Skeletal muscle satellite cell (primary cell): Measurements from ENCODE around the gene C10orf90.

Experiments
- H3K27me3 ChIP-seq: 2 replicates; pipeline ENCODE4 v1.7.0; 2013; ENCODE audit warnings: low read length; ENCODE audit not compliant: control insufficient read depth, insufficient read depth
- H3K36me3 ChIP-seq: 2 replicates; pipeline ENCODE4 v1.7.0; 2013; ENCODE audit warnings: mild to moderate bottlenecking, control low read depth, low read length; ENCODE audit not compliant: insufficient read depth
- H3K4me1 ChIP-seq: 2 replicates; pipeline ENCODE4 v1.7.0; 2013; ENCODE audit warnings: low read length; ENCODE audit not compliant: control insufficient read depth, insufficient read depth
- H3K4me2 ChIP-seq: 2 replicates; pipeline ENCODE4 v1.7.0; 2013; ENCODE audit warnings: mild to moderate bottlenecking, low read length
- H3K4me3 ChIP-seq: 2 replicates; pipeline ENCODE4 v1.7.0; 2013; ENCODE audit warnings: low read length
- H3K9ac ChIP-seq: 2 replicates; pipeline ENCODE4 v1.7.0; 2013; ENCODE audit warnings: mild to moderate bottlenecking, low read depth, low read length, moderate library complexity
- H3K9me3 ChIP-seq: replicated peaks from 2 replicates; pipeline ENCODE4 v1.7.0; 2013; ENCODE audit warnings: mild to moderate bottlenecking, control low read depth, low read length

Gene C10orf90

DNA sequence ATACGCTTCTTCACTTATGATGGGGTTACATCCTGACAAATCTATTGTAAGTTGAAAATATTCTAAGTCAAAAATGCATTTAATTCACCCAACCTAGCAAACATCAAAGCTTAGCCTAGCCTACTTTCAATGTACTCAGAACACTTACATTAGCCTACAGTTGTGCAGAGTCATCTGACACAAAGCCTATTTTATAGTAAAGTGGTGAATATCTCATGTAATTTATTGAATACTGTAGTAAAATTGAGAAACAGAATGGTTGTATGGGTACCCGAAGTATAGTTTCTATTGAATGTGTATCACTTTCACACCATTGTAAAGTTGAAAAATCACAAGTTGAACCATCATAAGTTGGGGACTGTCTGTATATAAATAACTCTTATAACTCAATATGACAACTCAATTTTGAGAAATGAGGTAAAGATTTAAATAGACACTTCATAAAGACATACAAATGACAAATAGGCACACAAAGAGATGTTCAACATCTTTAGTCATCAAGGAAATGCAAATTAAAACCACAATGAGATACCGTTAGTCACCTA lies 73.9 kb downstream of the C10orf90 start:
- Histone ChIP-seq H3K36me3 (no peaks in the 10 kb centered on the region), H3K9me3 (no peaks in the 10 kb centered on the region), H3K9ac (no peak overlapping the region), H3K4me3 (no peak overlapping the region), H3K27me3 (peaks cover 15% of the 10 kb centered on the region), H3K4me1 (no peaks in the 10 kb centered on the region), H3K4me2 (no peak overlapping the region)

DNA sequence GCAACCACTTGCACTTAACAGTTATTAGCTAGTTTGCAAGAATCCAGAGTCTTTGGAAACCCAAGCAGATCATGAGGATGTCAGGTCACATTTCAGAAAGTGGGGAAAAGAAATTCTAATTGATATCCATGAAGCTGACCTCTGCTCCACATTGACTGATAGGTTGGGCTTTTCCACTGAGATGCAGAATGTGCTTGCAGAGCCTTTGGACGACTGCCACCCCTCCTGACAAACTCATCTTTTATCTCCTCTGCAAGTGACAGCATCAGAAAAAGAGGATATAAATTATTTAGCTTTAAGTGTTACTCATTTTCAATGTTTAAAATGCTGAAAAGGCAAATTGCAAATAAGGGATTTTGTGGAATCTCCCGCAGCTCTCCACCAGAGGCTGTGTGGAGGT lies 75.3 kb downstream of the C10orf90 start:
- no peaks in the 10 kb centered on the region for H3K36me3 ChIP-seq
- no peak overlapping the region for H3K4me2 ChIP-seq
- H3K4me3 ChIP-seq: no peak overlapping the region
- H3K9me3 ChIP-seq: no peaks in the 10 kb centered on the region
- no peak overlapping the region for H3K9ac ChIP-seq
- peaks cover 20% of the 10 kb centered on the region for H3K27me3 ChIP-seq
- no peaks in the 10 kb centered on the region for H3K4me1 ChIP-seq

DNA sequence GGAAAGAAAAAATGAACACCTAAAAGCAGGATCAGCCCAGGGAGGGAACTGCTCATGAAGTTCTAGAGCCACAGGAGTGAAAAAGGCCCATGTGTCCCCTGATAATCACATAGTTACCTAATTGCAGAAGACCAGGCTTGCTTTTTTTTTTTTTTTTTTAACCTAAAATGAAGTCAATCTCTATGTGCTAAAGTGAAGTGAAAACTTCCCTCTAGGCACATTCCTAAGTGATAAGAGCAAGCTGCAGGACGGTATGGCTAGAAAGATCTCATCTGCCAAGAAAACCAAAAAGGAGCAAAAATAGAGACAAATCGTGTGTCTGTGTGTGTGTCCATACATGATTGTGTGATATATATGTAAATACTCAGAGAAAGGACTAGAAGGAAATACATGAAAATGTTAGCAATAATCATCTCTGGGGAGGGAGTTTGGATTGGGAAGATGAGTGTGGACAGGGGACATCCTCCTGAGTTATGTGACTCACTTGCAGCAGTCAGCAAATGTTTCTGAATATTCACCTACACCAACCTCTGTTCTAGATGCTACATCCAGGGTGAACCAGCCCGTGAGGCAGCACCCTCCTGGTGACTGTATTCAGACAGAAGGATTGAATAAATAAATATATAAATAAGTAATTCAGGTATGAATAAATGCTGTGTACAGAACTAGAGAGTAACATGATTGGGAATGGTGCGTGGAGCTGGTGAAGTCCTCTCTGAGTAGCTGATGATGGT lies 76.4 kb downstream of the C10orf90 start:
- H3K4me3 ChIP-seq: no peak overlapping the region
- no peaks in the 10 kb centered on the region for H3K9me3 ChIP-seq
- H3K27me3 ChIP-seq: peaks cover 28% of the 10 kb centered on the region
- no peak overlapping the region for H3K4me2 ChIP-seq
- no peak overlapping the region for H3K9ac ChIP-seq
- no peaks in the 10 kb centered on the region for H3K4me1 ChIP-seq
- H3K36me3 ChIP-seq: no peaks in the 10 kb centered on the region

DNA sequence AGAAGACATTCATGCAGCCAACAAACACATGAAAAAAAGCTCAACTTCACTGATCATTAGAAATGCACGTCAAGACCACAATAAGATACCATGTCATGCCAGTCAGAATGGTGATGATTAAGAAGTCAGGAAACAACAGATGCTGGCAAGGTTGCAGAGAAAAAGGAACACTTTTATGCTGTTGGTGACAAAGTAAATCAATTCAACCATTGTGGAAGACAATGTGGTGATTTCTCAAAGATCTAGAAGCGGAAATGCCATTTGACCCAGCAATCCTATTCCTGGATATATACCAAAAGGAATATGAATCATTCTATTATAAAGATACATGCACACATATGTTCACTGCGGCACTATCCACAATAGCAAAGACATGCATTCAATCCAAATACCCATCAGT lies 77.6 kb downstream of the C10orf90 start:
- Histone ChIP-seq H3K4me2 (no peak overlapping the region), H3K4me1 (no peaks in the 10 kb centered on the region), H3K9me3 (no peaks in the 10 kb centered on the region), H3K9ac (no peak overlapping the region), H3K27me3 (peaks cover 35% of the 10 kb centered on the region), H3K36me3 (no peaks in the 10 kb centered on the region), H3K4me3 (no peak overlapping the region)

DNA sequence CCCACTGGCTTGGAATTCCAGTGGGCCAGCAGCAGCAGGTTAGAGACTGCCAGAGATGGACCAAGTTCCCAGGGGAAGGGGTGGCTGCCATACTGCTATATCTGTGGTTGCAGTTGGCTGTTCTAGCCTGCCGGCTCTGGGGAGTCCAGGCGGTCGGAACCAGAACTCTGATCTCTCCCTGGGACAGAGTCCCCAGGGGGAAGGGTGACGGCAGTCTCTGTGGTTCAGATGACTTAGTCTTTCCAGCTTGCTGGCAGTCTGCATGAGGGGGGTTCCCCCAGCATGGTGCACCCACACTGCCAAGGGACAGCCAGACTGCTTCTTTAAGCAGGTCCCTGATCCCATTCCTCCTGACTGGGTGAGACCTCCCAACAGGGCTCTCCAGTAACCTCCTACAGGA lies 82.5 kb downstream of the C10orf90 start:
- H3K4me1 ChIP-seq: no peaks in the 10 kb centered on the region
- H3K27me3 ChIP-seq: peaks cover 61% of the 10 kb centered on the region
- no peak overlapping the region for H3K9ac ChIP-seq
- H3K4me3 ChIP-seq: no peak overlapping the region
- H3K36me3 ChIP-seq: no peaks in the 10 kb centered on the region
- H3K4me2 ChIP-seq: no peak overlapping the region
- no peaks in the 10 kb centered on the region for H3K9me3 ChIP-seq

DNA sequence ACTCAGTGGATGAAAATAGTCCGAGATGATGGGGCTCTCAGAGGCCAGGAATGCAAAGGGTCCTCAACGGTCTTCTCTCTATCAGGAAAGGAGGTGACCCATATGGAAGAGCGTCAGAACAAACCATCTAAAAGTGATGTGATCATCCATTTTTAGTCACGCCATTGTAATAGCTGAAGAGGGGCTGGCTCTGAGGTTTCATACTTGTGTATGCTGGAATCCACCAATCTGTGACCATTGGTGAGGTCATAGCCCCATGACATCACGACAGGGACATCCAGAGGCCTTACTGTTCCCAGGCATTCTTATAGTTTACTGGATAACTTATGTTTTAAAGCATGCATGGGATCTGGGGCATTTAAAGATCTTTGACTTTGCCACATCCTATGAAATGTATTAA lies 83.6 kb downstream of the C10orf90 start:
- Histone ChIP-seq H3K9ac (no peak overlapping the region), H3K4me1 (no peaks in the 10 kb centered on the region), H3K36me3 (no peaks in the 10 kb centered on the region), H3K4me2 (no peak overlapping the region), H3K4me3 (no peak overlapping the region), H3K9me3 (no peaks in the 10 kb centered on the region), H3K27me3 (peaks cover 71% of the 10 kb centered on the region)

DNA sequence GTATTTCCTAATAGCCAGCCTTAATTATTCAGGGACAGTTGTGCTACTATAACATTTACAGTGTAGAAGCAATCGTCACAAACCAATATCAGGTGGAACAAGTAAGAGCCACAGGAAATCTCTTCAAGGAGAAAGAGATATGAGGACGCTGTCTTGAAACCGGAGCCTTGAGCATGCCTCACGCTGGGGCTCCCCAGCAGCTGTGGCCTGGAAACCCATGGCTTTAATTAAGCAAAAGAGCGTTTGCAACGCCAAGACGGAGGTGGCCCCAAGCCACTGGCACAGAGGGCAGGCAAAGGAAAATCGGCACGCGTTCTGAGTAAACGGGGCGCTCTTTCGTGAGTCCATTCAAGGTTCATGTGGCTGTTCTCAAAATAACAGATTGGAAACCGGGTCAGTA lies 84.4 kb downstream of the C10orf90 start:
- H3K4me1 ChIP-seq: no peaks in the 10 kb centered on the region
- H3K4me2 ChIP-seq: no peak overlapping the region
- no peaks in the 10 kb centered on the region for H3K36me3 ChIP-seq
- H3K4me3 ChIP-seq: no peak overlapping the region
- peaks cover 70% of the 10 kb centered on the region for H3K27me3 ChIP-seq
- no peaks in the 10 kb centered on the region for H3K9me3 ChIP-seq
- no peak overlapping the region for H3K9ac ChIP-seq

DNA sequence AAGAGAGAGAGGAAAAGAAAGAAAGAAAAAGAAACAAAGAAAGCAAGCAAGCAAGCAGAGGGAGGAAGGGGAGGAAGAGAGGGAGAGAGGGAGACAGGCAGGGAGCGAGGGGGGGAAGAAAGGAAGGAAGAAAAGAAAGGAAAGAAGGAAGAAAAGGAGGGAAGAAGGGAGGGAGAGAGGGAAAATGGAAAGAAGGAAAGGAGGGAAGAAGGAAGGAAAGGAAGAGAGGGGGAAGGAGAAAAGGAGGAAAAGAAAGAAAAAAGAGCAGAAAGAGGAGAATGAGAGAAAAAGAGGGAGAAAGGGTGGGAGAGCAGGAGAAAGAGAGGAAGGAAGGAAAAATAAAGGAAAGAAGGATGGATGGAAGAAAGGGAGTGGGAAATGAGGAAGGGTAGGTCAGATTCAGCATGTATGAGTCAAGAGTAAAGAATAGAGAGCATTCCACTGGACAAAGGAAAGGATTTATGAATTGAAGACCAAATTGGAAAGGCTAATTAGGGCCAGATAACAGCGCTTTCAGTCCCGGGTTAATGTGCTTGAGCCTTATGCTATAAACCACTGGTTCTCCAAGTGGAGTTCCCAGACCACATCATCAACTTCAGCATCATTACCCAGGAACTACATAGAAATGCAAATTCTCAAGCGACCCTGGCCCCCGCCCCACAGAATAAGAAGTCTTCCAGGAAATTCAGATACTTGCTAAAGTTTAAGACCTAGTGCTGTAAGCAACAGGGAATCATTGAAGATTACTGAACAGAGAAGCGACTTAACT lies 85.1 kb downstream of the C10orf90 start:
- Histone ChIP-seq H3K4me3 (no peak overlapping the region), H3K36me3 (no peaks in the 10 kb centered on the region), H3K27me3 (peaks cover 72% of the 10 kb centered on the region), H3K4me2 (no peak overlapping the region), H3K9ac (no peak overlapping the region), H3K9me3 (no peaks in the 10 kb centered on the region), H3K4me1 (no peaks in the 10 kb centered on the region)

DNA sequence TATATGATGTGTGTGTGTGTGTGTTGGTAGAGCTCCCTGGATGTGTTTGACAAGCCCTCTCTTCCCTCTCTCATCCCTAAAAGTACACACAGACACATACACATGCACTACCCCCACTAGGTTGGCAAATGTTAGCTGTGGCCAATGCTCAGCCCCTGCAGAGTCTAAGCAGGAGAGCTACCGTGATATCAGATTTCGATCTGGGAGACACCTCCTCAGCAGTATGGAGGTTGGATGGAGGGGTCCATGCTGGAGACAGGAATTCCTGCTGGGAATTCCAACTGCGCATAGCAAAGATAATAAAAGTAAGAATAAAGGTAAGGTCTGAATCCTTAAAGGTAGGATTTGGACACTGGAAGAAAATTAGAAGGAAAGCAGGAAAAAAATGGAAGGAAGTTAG lies 85.7 kb downstream of the C10orf90 start:
- Histone ChIP-seq H3K4me1 (no peaks in the 10 kb centered on the region), H3K9me3 (no peaks in the 10 kb centered on the region), H3K27me3 (peaks cover 66% of the 10 kb centered on the region)

DNA sequence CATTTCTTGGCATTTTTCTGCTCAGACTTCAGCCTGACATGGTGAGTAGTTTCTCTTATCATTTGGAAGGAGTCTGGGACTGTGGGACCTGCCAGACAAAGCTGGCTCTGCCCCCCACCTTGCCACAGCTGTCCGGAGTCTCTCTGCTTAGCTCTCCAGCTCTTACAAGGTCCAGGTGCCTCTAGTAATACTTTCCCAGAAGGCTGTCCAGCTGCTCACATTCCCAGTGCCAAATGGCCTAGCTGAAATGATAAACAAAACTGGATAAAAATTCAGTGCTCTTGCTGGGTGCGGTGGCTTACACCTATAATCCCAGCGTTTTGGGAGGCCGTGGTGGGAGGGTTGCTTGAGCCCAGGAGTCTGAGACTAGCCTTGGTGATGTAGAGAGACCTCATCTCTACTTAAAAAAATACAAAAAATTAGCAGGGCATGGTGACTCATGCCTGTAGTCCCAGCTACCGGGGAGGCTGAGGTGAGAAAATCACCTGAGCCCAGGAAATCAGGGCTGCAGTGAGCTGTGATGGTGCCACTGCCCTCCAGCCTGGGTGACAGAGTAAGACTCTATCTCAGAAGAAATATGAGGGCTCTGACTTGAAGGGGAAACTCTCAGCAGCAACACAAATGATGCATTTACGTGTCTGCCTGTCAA lies 86.8 kb downstream of the C10orf90 start:
- Histone ChIP-seq H3K9ac (no peak overlapping the region), H3K9me3 (no peaks in the 10 kb centered on the region), H3K36me3 (no peaks in the 10 kb centered on the region), H3K27me3 (peaks cover 59% of the 10 kb centered on the region), H3K4me2 (no peak overlapping the region), H3K4me3 (no peak overlapping the region), H3K4me1 (no peaks in the 10 kb centered on the region)

More for the DNA sequence above, 85.7 kb downstream of the C10orf90 start:
- H3K9ac ChIP-seq: no peak overlapping the region
- H3K4me2 ChIP-seq: no peak overlapping the region
- H3K36me3 ChIP-seq: no peaks in the 10 kb centered on the region
- H3K4me3 ChIP-seq: no peak overlapping the region

DNA sequence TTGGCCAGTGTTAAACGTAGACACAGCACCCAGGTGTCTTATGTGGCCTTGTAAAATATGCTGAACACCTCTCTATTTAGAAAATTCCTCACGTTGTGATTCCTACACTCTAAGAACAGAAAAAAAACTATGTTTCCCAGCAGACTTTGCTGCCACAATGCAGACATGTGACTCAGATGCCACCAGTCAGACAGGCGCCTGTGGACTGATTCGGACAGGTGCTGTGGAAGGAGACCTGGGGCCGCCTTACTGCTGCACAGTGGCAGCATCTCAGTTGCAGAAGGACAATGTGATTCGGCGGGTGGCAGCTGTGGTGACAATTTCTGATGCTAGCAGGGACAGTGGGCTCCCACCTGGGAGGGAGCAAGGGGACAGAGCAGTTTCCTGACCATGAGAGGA lies 88.8 kb downstream of the C10orf90 start:
- H3K4me3 ChIP-seq: no peak overlapping the region
- H3K9me3 ChIP-seq: no peaks in the 10 kb centered on the region
- no peaks in the 10 kb centered on the region for H3K36me3 ChIP-seq
- H3K4me2 ChIP-seq: no peak overlapping the region
- H3K4me1 ChIP-seq: no peaks in the 10 kb centered on the region
- no peak overlapping the region for H3K9ac ChIP-seq
- H3K27me3 ChIP-seq: peaks cover 52% of the 10 kb centered on the region
